SIG-M5 treated with dmso at 0.1 percent for 504 hours (cell line): ENCODE results near the gene SERTAD4.
"Not testable (repeated sequence)": the region's sequence is repeated elsewhere in the genome, so short reads cannot be mapped to it uniquely, and the experiment has no call there.

Experiments
- DNase-seq: peaks from one replicate; lab custom pipeline; 2025; ENCODE audit not compliant: unreplicated experiment; lab: John Stamatoyannopoulos, UW

The SERTAD4 gene

DNA sequence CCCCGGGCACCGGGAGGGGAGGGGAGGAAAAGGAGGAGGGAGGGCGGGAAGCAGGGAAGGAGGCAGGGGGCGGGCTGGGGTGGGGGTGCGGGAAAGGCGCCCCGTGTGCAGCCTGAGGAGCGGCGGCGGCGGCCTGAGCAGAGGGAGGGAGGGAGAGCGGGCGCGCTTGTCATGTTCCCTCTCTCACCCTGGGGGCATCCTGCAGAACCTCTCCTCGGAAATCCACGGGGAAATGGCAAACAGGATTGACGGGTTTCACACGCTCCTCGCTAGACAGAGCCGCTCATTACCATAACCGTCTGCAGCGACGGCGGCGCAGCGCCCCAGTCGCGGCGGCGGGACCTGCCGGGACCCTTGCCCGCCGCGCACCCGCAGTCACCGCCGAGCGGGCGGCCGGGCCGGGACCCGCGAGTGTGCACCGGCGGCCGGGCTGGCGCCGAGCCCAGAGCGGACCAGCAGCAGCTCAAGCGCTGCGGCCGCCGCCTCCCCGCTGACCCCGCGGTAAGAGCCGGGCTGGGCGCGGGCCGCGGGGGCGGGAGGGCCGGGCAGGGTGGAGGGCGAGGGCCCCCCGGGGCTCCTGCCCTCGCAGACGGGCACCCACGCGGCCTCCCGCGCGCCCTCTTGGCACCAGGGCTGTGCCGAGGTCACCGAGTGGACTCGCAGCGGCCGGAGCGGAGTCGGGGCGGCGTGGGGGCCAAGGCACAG is at the start of gene SERTAD4:
TSS of gene SERTAD4 (plus strand) at position 286 of the 705 bp plus-strand sequence. CDS start 5,165 bp downstream, outside the sequence.
- peak; percentile 14 for DNase-seq

DNA sequence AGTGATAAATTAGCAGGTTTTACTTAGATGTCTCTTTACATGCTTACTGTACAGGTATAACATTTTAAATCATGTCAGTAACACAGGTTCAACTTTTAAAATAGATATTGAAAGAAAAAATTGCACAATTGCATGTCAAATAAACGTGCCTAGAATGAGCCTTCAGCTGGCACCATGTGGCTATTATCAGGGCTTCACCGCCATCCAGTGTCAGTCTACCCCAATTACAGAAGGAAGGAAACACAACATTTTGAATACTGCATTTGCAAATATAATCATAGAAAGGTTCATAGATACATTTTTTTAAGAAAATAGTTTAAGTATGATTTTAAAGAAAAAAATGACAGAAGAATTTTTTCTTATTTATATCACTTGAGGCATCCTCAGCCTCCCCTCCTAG is 47.5 kb upstream of the SERTAD4 start:
- no peak for DNase-seq

DNA sequence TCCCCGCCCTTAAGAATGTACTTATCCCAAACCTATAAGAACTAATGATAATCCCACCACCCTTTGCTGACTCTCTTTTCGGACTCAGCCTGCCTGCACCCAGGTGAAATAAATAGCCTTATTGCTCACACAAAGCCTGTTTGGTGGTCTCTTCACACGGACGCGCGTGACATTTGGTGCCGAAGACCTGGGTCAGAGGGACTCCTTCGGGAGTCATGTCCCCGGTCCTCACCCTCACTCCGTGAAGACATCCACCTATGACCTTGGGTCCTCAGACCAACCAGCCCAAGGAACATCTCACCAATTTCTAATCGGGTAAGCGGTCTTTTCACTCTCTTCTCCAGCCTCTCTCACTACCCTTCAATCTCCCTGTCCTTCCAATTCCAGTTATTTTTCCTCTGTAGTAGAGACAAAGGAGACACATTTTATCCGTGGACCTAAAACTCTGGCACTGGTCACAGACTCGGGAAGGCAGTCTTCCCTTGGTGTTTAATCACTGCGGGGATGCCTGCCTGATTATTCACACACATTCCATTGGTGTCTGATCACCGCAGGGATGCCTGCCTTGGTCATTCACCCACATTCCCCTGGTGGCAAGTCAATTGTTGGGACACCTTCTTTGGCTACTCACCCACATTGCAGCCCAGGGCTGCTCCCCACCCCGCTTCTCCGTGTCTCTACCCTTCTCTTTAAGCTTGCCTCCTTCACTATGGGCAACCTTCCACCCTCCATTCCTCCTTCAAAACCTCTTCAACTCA is 44.6 kb upstream of the SERTAD4 start:
- not testable (repeated sequence) for DNase-seq

DNA sequence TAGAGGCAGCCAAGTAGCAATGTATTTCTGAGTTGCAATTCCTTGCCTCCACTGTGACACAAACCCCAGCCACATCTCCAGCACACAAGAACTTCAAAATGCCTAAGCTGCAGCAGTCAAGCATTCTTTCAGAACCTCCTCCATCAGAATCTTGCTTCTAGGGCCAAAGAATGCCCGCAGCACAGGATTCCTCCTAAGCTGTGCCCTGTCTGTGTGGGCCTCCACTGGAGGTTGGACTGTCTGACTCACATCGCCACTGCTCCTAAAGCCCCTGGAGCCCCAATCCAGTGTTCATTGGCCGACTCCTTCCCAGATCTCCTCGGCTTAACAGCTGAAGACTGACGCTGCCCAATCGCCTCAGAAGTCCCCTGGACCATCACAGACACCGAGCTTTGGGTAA is 43.2 kb upstream of the SERTAD4 start:
- no peak for DNase-seq

DNA sequence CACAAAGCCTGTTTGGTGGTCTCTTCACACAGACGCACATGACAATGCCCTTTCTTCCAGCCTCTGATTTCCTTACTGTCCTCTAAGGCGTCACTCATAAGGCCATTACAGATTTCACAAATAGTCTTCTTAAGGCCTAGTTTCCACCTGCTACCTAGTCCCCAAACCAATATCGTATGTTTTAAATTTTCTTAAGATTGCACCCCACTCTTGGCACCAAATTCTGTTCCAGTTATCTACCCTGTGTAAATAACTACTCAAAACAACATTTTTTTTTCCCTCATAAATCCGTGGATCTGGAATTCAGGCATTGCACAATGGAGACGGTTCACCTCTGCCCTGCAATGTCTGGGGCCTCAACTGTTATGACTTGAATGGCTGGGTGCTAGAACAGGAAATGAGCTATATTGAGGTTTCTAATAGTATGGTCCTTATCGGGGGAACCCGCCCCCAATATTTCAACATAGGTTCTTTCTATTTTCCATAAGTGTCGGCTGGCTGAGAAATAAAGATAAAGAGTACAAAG is 36.9 kb upstream of the SERTAD4 start:
- no peak for DNase-seq

DNA sequence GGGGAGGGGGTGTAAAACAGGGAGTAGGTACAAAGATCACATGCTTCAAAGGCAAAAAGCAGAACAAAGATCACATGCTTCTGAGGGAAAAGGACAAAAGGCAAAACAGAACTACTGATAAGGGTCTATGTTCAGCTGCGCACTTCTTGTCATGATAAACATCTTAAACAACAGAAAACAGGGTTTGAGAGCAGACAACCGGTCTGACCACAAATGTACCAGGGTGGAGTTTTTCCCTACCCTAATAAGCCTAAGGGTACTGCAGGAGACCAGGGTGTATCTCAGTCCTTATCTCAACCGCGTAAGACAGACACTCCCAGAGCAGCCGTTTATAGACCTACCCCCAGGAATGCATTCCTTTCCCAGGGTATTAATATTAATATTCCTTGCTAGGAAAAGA is 36.3 kb upstream of the SERTAD4 start:
- not testable (repeated sequence) for DNase-seq

DNA sequence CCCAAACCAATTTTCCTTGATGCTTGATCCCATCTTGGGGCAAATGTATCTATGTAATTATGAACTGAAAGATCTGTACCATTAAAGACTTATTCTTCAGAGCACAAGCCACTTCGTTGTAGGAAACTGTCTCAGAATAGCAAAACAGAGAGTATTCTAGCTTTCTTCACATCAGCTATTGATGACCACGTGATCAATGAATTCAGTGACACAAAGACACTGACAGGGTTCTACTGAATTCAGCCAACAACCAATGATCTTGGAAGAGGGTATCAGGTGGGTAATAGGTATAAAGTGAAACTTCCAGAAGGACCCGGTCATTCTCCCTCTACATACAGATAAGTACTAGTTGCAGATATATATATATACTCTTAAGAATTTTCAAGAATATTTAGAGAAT is 33.8 kb upstream of the SERTAD4 start:
- DNase-seq = no peak

DNA sequence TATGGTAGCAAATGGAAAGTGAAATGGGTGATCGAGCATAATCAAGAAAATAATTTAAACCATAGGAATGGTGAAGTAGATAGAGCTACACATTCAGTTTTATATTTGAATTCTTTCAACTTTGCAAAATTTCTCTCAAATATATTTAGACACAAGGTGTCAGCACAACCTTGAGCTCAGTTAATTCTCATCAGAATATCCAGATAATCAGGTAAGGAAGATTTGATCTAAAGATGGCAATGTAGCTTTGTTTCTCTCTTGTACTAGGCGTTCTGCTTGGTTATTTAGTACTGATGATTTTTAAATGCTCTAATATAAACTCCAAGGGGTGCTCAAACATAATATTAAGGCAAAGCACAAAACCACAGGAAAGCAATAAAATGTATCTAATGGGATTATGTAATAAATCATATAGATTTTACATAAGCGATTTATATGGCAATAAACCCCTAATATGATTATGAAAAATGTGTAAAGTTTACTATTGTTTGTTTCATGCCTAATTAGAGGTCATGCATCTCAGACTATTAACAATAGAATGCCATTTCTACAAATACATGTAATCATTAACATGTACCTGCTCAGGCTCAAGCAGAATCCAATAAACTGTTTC is 32.4 kb upstream of the SERTAD4 start:
- no peak for DNase-seq

DNA sequence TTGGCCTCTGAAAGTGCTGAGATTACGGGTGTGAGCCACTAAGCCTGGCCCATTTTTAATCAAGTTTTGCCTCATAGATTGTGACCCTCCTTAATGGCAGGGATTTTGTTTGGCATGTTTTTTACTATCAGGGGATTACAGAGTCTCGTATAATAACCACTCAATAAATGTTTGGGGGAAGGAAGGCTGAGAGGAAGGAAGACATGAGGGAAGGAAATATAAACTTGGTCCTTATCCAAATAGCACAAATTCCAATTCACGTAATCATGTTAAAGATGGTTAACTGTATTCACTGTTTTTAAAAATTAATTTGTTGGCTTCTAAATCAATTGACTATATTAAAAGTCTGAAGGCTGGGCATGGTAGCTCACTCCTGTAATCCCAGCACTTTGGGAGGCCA is 30.9 kb upstream of the SERTAD4 start:
- DNase-seq = no peak

DNA sequence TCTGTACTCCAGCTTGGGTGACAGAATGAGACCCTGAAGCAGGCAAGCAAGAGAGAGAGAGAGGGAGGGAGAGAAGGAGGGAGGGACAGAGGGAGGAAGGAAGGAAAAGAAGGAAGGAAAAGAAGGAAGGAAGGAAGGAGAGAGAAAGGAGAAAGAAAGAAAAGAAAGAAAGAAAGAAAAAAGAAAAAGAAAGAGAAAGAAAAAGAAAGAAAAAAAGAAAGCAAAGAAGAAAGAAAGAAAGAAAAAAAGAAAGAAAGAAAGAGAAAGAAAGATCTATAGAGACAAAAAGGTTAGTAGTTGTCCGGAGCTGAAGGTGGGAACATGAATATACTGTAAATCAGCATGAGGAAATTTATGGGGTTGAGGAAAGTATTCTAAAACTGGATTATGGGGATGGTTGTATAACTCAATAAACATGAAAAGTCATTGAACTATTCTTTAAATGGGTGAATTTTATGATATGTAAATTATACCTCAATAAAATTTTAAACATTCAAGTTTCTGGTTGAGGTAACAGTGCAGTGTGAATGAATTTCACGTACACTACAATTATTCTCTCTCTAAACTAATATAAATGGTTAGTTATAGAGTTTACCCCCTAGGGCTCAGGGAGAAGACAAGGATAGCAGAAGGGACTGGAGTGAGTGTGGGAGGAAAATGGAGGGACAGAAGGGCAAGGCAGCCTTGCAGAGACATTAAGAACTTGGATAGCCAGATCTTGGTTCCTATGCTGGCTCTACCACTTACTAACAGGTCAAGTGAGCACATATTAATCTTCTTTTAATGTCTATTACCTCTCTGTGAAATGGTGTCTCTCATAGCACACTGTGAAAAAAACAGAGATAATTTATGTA is 24.8 kb upstream of the SERTAD4 start:
- DNase-seq = no peak

DNA sequence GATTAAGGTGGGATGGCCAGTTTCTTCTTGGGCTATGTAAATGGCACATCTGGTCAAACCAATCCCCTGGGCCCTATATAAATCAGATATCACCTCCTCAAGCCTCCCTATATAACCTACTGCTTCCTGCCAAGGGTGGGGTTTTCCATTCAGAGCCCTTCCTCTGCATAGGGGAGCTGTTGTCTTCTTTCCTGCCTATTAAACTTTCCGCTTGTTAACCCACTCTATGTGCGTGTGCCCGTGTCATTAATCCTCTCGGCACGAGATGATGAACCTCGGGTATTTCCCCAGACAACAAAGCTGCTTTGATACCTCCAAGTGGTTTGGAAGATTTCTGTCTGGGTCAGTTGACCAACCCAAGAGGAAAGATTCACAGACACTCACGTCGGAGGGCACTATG is 19.3 kb upstream of the SERTAD4 start:
- no peak for DNase-seq

DNA sequence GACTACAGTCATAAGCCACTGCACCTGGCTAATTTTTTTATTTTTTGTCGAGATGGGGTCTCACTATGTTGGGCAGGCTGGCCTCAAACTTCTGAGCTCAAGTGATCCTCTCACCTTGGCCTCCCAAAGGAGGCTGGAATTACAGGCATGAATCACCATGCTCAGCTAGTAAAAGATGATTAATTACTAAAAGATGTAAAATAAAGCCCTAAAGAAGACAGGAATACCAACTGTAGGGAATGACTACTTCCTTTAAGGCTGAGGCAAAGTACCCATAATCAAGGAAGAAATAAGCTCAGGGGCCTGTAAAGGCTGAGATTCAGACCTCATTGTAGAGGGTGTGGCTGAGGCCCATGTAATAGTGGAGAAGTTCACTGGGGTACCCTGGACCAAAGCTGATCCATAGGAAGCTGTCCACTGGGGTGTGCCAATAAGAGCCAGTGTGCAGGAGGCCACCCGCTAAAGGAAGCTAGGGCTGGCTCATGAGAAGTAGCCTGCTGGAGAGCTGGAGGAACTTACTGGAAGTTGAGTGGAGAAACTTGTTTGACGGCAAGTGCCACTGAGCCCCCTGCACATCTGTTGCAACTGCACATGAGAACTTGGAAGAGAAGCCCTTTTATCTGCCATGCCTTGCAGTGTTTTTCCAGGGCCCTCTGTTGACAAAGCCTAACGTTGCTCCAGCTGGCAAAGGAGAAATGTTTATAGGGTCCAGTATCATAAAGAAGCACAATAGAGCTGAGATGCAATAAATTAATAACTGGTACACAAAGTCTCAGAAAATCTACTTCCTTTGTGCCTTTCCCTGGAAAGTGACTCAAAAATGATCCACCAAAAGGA is 17.8 kb upstream of the SERTAD4 start:
- DNase-seq = no peak

DNA sequence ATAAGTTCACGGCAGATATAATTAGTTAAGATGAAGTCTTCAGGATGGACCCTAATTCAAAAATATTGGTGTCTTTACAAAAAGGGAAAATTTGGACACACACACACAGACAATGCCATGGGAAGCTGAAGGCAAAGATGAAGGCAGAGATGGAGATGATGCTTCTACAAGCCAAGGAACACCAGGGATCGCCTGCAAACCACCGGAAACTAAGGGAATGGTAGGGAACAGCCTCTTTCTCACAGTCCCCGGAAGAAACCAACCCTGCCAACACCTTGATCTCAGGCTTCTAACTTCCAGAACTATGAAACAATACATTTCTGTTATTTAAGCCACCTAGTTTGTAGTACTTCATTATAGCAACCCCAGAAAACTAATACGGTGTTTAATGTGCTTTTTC is 15.1 kb upstream of the SERTAD4 start:
- DNase-seq = no peak

DNA sequence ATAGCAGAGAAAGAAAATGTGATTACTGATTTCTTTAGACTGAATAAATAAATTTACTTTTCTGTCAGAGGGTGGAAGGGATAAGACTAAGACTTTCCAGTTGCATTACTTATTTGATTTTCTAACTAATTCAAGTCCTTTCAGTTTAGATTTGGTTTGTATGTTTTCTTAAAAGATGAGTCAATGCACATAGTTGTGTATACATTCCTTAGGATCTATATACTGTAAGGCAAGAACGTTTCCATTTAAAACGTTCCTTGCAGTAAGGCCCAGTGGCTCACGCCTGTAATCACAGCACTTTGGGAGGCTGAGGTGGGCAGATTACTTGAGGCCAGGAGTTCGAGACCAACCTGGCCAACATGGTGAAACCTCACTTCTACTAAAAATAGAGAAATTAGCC is 14.5 kb upstream of the SERTAD4 start:
- DNase-seq = no peak

DNA sequence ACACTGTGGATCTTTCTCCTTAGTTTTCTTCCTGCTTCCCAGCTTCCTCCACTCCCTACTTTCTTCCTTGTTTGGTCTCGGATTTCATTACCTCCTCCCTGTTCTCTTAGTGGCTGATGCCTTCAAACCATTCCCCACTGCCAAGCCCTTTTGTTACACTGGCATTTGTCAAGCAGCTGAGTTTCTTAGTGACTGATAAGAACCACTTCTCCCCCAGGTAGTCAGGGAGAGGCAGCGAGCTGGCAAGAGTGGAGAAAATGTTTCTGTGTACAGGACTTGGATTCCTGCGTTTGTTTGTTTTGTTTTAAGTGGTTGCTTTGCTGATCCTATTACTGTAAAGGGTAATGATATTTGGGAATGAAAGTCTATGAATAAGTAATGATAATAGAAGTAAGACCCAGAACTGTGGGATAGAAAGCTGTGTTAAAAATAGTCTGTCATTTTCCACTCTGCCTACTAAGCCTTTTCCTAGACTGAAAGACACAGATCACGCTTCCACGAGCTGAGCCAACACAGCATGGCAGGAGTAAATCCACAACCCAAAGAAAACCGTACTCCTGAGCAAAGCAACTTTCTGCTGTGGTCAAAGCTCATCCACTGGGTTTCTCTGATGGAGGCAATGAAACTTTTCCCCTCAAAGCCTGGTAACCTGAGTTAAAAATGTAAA is 10.1 kb upstream of the SERTAD4 start:
- DNase-seq = no peak

DNA sequence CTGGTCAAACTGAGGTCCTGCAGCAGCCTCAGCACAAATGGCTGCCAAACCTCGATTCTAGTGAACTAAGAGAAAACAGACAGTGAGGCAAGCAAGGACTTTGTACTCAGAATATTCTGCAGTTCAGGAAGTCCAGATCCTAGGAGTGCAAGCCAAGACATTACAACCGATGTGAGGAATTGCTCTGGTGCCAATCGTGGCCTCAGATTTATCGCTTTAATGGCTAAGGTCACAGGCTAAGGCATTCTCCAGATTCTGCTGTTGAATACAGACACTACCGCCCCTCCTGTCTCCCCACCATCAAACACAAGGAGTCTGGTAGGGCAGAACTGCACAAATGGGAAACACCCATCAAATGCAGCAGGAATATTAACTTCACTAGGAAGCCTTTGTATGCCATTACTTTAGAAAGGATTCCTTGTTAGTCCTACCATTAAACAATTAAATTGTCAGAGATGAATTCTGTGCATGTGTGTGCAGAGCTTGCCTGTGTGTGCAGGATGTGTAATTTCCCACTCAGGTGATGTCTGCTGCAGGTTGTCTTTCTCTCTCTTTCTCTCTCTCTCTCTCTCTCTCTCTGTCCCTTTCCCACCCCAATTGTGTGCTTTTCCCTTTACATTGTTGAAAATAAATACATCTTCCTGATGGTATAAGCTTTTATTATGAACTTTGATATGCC is 9.2 kb upstream of the SERTAD4 start:
- no peak for DNase-seq

DNA sequence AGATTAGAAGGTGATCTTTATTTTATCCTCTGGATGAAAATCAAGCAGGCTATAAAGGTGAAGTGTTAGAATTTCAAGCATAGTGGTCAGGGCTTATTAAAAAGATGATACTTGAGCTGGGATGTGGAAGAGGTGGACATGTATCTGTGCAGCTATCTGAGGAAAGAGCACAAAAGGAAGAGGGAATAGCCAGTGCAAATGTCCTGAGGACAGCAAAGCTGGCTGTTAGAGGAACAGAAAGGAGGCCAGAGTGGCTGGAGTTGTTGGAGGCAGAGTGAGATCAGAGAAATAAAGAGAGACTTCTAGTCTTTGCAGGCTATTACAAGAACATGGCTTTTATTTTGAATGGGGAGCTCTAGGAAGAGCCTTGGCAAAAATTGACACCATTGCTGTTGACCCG is 4.4 kb upstream of the SERTAD4 start:
- no peak for DNase-seq

DNA sequence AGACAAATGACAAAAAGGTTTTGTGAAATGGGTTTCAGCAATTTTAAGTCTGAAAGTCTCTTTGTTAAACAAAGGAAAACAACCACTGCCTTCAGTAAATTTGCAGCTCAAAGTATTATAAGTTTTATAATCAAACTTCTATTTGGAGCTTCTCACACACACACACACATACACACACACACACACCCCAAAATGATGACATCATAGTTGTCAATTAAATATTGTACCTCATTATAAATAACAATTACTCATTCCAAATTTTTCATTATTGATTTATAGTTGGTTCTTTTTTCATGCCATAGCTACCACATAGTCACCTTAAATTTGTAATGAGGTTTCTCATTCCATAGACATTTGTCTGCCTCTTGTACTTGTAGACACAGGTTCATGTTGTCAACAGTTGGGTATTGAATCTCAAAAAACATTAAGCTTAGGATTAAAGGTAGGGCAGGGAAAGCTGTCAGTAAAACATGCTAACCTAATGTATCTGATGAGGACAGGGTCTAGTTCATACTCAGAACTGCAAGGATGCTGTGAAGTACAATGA is 2.4 kb upstream of the SERTAD4 start:
- DNase-seq = no peak
